WTC11 (cell line): ENCODE results near the gene ALS2. TPM values are rescaled to one million over a fixed set of nuclear protein-coding genes. Genes with fewer than 3 reads are reported as not detected.

Source experiments
- ATAC-seq: fragments of 200-7000 bp; cut with Tn5 transposase; 2 replicates; pipeline ENCODE4 v1.10.0; 2021; ENCODE audit warnings: mild to moderate bottlenecking, moderate library complexity
- CTCF ChIA-PET: fragments of 300-600 bp; sonication (Branson Sonifier 250); formaldehyde crosslinking; loops from one replicate; lab custom pipeline; 2021; ENCODE audit warnings: antibody characterized with exemption; lab: Charles Lee
- POLR2A ChIA-PET: fragments of 350-600 bp; sonication (Branson Sonifier 250); formaldehyde crosslinking; loops from one replicate; lab custom pipeline; 2021; ENCODE audit warnings: antibody characterized with exemption; lab: Charles Lee
- DNase-seq: peaks from one replicate; pipeline ENCODE4 v3.0.0; 2021; ENCODE audit warnings: low spot score
- H3K27ac Mint-ChIP-seq: 2 replicates; pipeline ENCODE4 v1.8.0; 2021; ENCODE audit warnings: mixed read lengths
- H3K27me3 Mint-ChIP-seq: 2 replicates; pipeline ENCODE4 v1.8.0; 2021; ENCODE audit warnings: low read depth, mild to moderate bottlenecking, moderate library complexity, mixed read lengths
- H3K36me3 Mint-ChIP-seq: 2 replicates; pipeline ENCODE4 v1.8.0; 2021; ENCODE audit warnings: mixed read lengths
- H3K4me1 Mint-ChIP-seq: 2 replicates; pipeline ENCODE4 v1.8.0; 2022; ENCODE audit warnings: mixed read lengths
- H3K4me3 Mint-ChIP-seq: 2 replicates; pipeline ENCODE4 v1.8.0; 2021; ENCODE audit warnings: mild to moderate bottlenecking, moderate library complexity, mixed read lengths
- H3K9me3 Mint-ChIP-seq: 2 replicates; pipeline ENCODE4 v1.8.0; 2021; ENCODE audit warnings: mixed read lengths
- ATF1 ChIP-seq: sonication (generic); formaldehyde crosslinking; IDR thresholded peaks from 2 replicates; pipeline ENCODE4 v1.8.1; 2023; ENCODE audit warnings: mild to moderate bottlenecking, moderate library complexity, missing genetic modification reagents
- E2F4 ChIP-seq: sonication (generic); formaldehyde crosslinking; IDR thresholded peaks from 2 replicates; pipeline ENCODE4 v1.8.1; 2022; ENCODE audit warnings: low read depth, mild to moderate bottlenecking, moderate library complexity, missing genetic modification reagents, borderline replicate concordance
- FOXK1 ChIP-seq: sonication (generic); formaldehyde crosslinking; IDR thresholded peaks from 2 replicates; pipeline ENCODE4 v1.8.0; 2022; ENCODE audit warnings: mild to moderate bottlenecking, moderate library complexity, missing genetic modification reagents
- FOXP1 ChIP-seq: sonication (generic); formaldehyde crosslinking; IDR thresholded peaks from 2 replicates; pipeline ENCODE4 v1.8.0; 2022; ENCODE audit warnings: missing genetic modification reagents, mild to moderate bottlenecking, moderate library complexity, borderline replicate concordance
- GABPB1 ChIP-seq: sonication (generic); formaldehyde crosslinking; IDR thresholded peaks from 2 replicates; pipeline ENCODE4 v1.8.1; 2023; ENCODE audit warnings: mild to moderate bottlenecking, missing genetic modification reagents
- GTF2I ChIP-seq: fragments of 250-450 bp; sonication (Bioruptor Pico); conservative IDR thresholded peaks from 2 replicates; pipeline ENCODE4 v1.4.0; 2021; ENCODE audit warnings: mild to moderate bottlenecking
- HMGA2 ChIP-seq: fragments of 250-450 bp; sonication (Bioruptor Pico); IDR thresholded peaks from 2 replicates; pipeline ENCODE4 v1.4.0; 2021; ENCODE audit warnings: mild to moderate bottlenecking, moderate library complexity
- IRF1 ChIP-seq: sonication (generic); formaldehyde crosslinking; IDR thresholded peaks from 2 replicates; pipeline ENCODE4 v1.8.0; 2023; ENCODE audit warnings: missing genetic modification reagents
- IRF2 ChIP-seq: sonication (generic); formaldehyde crosslinking; IDR thresholded peaks from 2 replicates; pipeline ENCODE4 v1.8.0; 2022; ENCODE audit warnings: low read depth, missing genetic modification reagents, borderline replicate concordance
- MLX ChIP-seq: sonication (generic); formaldehyde crosslinking; IDR thresholded peaks from 2 replicates; pipeline ENCODE4 v1.8.1; 2023; ENCODE audit warnings: mild to moderate bottlenecking, missing genetic modification reagents, moderate library complexity
- MXD4 ChIP-seq: fragments of 250-450 bp; sonication (Bioruptor Pico); IDR thresholded peaks from 2 replicates; pipeline ENCODE4 v1.8.0; 2021; ENCODE audit warnings: mild to moderate bottlenecking, moderate library complexity, borderline replicate concordance
- MYBL2 ChIP-seq: sonication (generic); formaldehyde crosslinking; IDR thresholded peaks from 2 replicates; pipeline ENCODE4 v1.8.1; 2023; ENCODE audit warnings: mild to moderate bottlenecking, moderate library complexity, missing genetic modification reagents
- NR1H2 ChIP-seq: sonication (generic); formaldehyde crosslinking; IDR thresholded peaks from 2 replicates; pipeline ENCODE4 v1.9.0; 2021; ENCODE audit warnings: mild to moderate bottlenecking, moderate library complexity, missing genetic modification reagents
- NR3C1 ChIP-seq: sonication (generic); formaldehyde crosslinking; conservative IDR thresholded peaks from 2 replicates; pipeline ENCODE4 v1.8.1; 2023; ENCODE audit warnings: low read depth, mild to moderate bottlenecking, missing genetic modification reagents
- OVOL2 ChIP-seq: fragments of 250-450 bp; sonication (Bioruptor Pico); IDR thresholded peaks from 2 replicates; pipeline ENCODE4 v1.9.0; 2021; ENCODE audit warnings: mild to moderate bottlenecking, borderline replicate concordance
- SOX15 ChIP-seq: fragments of 250-450 bp; sonication (Bioruptor Pico); IDR thresholded peaks from 2 replicates; pipeline ENCODE4 v1.9.0; 2021; ENCODE audit warnings: mild to moderate bottlenecking
- ZBTB43 ChIP-seq: sonication (generic); formaldehyde crosslinking; IDR thresholded peaks from 2 replicates; pipeline ENCODE4 v1.8.1; 2023; ENCODE audit warnings: mild to moderate bottlenecking, missing genetic modification reagents
- ZMAT4 ChIP-seq: fragments of 250-450 bp; sonication (Bioruptor Pico); IDR thresholded peaks from 2 replicates; pipeline ENCODE4 v1.9.0; 2021; ENCODE audit warnings: mild to moderate bottlenecking
- ZNF121 ChIP-seq: sonication (generic); formaldehyde crosslinking; IDR thresholded peaks from 2 replicates; pipeline ENCODE4 v1.8.0; 2023; ENCODE audit warnings: missing genetic modification reagents
- ZNF138 ChIP-seq: sonication (generic); formaldehyde crosslinking; conservative IDR thresholded peaks from 2 replicates; pipeline ENCODE4 v1.8.1; 2022; ENCODE audit warnings: mild to moderate bottlenecking, moderate library complexity, missing genetic modification reagents
- ZNF425 ChIP-seq: fragments of 250-450 bp; sonication (Bioruptor Pico); conservative IDR thresholded peaks from 2 replicates; pipeline ENCODE4 v1.9.0; 2021; ENCODE audit warnings: mild to moderate bottlenecking
- ZSCAN18 ChIP-seq: fragments of 250-450 bp; sonication (Bioruptor Pico); IDR thresholded peaks from 2 replicates; pipeline ENCODE4 v2.1.2; 2022; ENCODE audit warnings: mild to moderate bottlenecking, moderate library complexity
- total RNA-seq: library from RNA; stranded (reverse); gene quantifications from 3 replicates; pipeline ENCODE4 v1.2.3, GENCODE V29; 2021

The ALS2 gene
- total RNA-seq, 1 experiment from 2014 or later, result 30.5 TPM

- Mint-ChIP-seq H3K4me3 (no peak overlapping the region), H3K27me3 (peaks cover 26% of the 10 kb centered on the region), H3K27ac (no peak overlapping the region), H3K9me3 (peaks cover under 1% of the 10 kb centered on the region), H3K36me3 (no peaks in the 10 kb centered on the region), H3K4me1 (peaks cover 11% of the 10 kb centered on the region)
- ChIA-PET POLR2A (interaction anchor here (0.5 to 0.6 kb wide), 2 partner anchors 39 to 212 kb away, joined by 4 to 5 read pairs; no protein-coding TSS in a partner anchor), CTCF (interaction anchor here (0.8 kb wide), 1 partner anchor 47 kb away, joined by 3 read pairs; no protein-coding TSS in a partner anchor)
- DNase-seq (no peak), ATAC-seq (no peak)
- TF ChIP-seq MXD4 (CRISPR knock-in tag) (no peak), NR3C1 (CRISPR knock-in tag) (no peak), HMGA2 (CRISPR knock-in tag) (no peak), E2F4 (CRISPR knock-in tag) (no peak), IRF1 (no peak), MLX (CRISPR knock-in tag) (no peak), MYBL2 (no peak), FOXK1 (CRISPR knock-in tag) (no peak), NR1H2 (CRISPR knock-in tag) (no peak), ZBTB43 (CRISPR knock-in tag) (no peak), OVOL2 (CRISPR knock-in tag) (no peak), ZNF121 (CRISPR knock-in tag) (no peak), FOXP1 (no peak), ZMAT4 (CRISPR knock-in tag) (no peak), ZSCAN18 (CRISPR knock-in tag) (no peak), GABPB1 (CRISPR knock-in tag) (no peak)
Measured at GRCh38 chr2:201807452-201807999, 26.8 kb upstream of the ALS2 start.

GRCh38 chr2:201806442-201807170 is 25.9 kb upstream of the ALS2 start, which contains the start of gene CDK15:
CDK15 (plus strand) TSS chr2:201806537; CDS start chr2:201806665, 128 bp downstream.
- Mint-ChIP-seq H3K27ac (no peak within 1 kb of the TSS), H3K4me3 (no peak within 1 kb of the TSS), H3K36me3 (no peaks in the 10 kb centered on the region), H3K9me3 (peaks cover 6% of the 10 kb centered on the region), H3K27me3 (peaks cover 26% of the 10 kb centered on the region), H3K4me1 (peaks cover 11% of the 10 kb centered on the region)
- DNase-seq, result no peak
- no peak for ATAC-seq
- CTCF ChIA-PET, result no interaction called here
- POLR2A ChIA-PET, result no interaction called here
- TF ChIP-seq ZNF138 (CRISPR knock-in tag) (no peak), IRF2 (no peak), GTF2I (CRISPR knock-in tag) (no peak), ZNF425 (CRISPR knock-in tag) (no peak), E2F4 (CRISPR knock-in tag) (no peak), ATF1 (no peak), SOX15 (CRISPR knock-in tag) (no peak)
